H1 (cell line): Measurements from ENCODE around the gene ACY1.

ENCODE experiments used
- CBX8 ChIP-seq: fragments of 300-800, 300-1000 bp; sonication (generic); IDR thresholded peaks from 2 replicates; pipeline ENCODE4 v1.7.1; 2016; ENCODE audit warnings: low read depth, low read length, borderline replicate concordance
- CTBP2 ChIP-seq: IDR thresholded peaks from 2 replicates; pipeline ENCODE4 v1.7.0; 2011; ENCODE audit warnings: borderline replicate concordance, mild to moderate bottlenecking, moderate library complexity, mixed read lengths, low read length; ENCODE audit not compliant: insufficient read depth, insufficient read length
- EGR1 ChIP-seq: IDR thresholded peaks from 2 replicates; pipeline ENCODE4 v1.6.1; 2011; ENCODE audit warnings: low read depth, low read length, borderline replicate concordance
- EP300 ChIP-seq, 2 experiments: IDR thresholded peaks; 1 replicate in 1 of 2; 2 replicates in 1 of 2; pipeline ENCODE4 v1.6.1; 2011 to 2012; ENCODE audit warnings: low read depth in 2 of 2, low read length in 2 of 2, mild to moderate bottlenecking in 2 of 2, borderline replicate concordance in 1 of 2, inconsistent platforms in 1 of 2, moderate library complexity in 1 of 2
- EZH2 ChIP-seq: fragments of 200-600 bp; sonication (generic); IDR thresholded peaks from 2 replicates; pipeline ENCODE4 v1.7.1; 2012; ENCODE audit warnings: low read depth, mild to moderate bottlenecking, moderate library complexity, low read length, inconsistent platforms; ENCODE audit not compliant: severe bottlenecking
- JUN ChIP-seq: IDR thresholded peaks from 2 replicates; pipeline ENCODE4 v1.6.1; 2011; ENCODE audit warnings: low read depth, mild to moderate bottlenecking, improper control_type of control experiment, low read length
- KDM4A ChIP-seq: IDR thresholded peaks from one replicate; pipeline ENCODE4 v1.7.1; 2012; ENCODE audit warnings: low read depth, mild to moderate bottlenecking, moderate library complexity, low read length, inconsistent platforms; ENCODE audit not compliant: severe bottlenecking
- POLR2AphosphoS5 ChIP-seq: IDR thresholded peaks from 2 replicates; pipeline ENCODE4 v1.6.1; 2011; ENCODE audit warnings: low read depth, low read length
- RAD21 ChIP-seq, 2 experiments: IDR thresholded peaks in 1 of 2; conservative IDR thresholded peaks in 1 of 2; 2 replicates each; pipeline ENCODE4 v1.6.1; 2011; ENCODE audit warnings: low read depth in 2 of 2, low read length in 2 of 2, improper control_type of control experiment in 1 of 2, inconsistent platforms in 1 of 2, mild to moderate bottlenecking in 1 of 2, moderate library complexity in 1 of 2
- SIN3A ChIP-seq, 2 experiments: IDR thresholded peaks in 1 of 2; conservative IDR thresholded peaks in 1 of 2; 2 replicates each; pipeline ENCODE4 v1.6.1; 2011 to 2012; ENCODE audit warnings: low read length in 2 of 2, improper control_type of control experiment in 1 of 2, low read depth in 1 of 2, mild to moderate bottlenecking in 1 of 2
- SIRT6 ChIP-seq: IDR thresholded peaks from one replicate; pipeline ENCODE4 v1.7.1; 2012; ENCODE audit warnings: low read length, inconsistent platforms
- TCF12 ChIP-seq: IDR thresholded peaks from 2 replicates; pipeline ENCODE4 v1.6.1; 2011; ENCODE audit warnings: low read depth, mild to moderate bottlenecking, low read length
- TF ChIP-seq, protein P1 (sequence below), 3 experiments: IDR thresholded peaks; 1 replicate in 2 of 3; 2 replicates in 1 of 3; pipeline versions ENCODE4 v1.5.1 to v1.6.1; 2011; ENCODE audit warnings: low read length in 3 of 3, mild to moderate bottlenecking in 3 of 3, inconsistent platforms in 2 of 3, low read depth in 1 of 3, moderate library complexity in 1 of 3; ENCODE audit not compliant: insufficient read depth in 1 of 3; ENCODE audit errors: control extremely low read depth in 1 of 3
- TF ChIP-seq, protein P2 (sequence below): IDR thresholded peaks from 2 replicates; pipeline ENCODE4 v1.6.1; 2012; ENCODE audit warnings: low read length, inconsistent platforms

DNA sequence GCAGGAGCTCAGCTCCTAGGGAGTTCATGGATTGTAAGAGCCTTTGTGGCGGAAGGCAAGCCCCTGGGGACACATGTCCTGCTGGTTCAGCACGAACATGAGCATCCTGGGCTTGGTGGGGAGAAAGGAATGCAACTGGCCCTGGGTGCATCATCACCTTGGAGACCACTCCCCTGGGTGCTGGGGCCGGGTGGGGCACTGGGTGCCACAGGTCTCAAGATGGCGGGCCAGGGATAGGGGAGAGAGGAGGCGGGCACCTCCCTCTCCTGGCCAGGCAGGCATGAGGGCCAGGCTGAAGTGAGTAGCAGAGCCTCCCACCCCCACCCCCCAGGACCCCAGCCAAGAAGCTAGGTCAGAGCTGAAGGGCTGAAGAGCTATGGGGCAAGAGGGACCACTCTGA lies 16.8 kb upstream of the ACY1 start:
- TF ChIP-seq POLR2AphosphoS5 = no peak
- TF ChIP-seq, protein P1, sequence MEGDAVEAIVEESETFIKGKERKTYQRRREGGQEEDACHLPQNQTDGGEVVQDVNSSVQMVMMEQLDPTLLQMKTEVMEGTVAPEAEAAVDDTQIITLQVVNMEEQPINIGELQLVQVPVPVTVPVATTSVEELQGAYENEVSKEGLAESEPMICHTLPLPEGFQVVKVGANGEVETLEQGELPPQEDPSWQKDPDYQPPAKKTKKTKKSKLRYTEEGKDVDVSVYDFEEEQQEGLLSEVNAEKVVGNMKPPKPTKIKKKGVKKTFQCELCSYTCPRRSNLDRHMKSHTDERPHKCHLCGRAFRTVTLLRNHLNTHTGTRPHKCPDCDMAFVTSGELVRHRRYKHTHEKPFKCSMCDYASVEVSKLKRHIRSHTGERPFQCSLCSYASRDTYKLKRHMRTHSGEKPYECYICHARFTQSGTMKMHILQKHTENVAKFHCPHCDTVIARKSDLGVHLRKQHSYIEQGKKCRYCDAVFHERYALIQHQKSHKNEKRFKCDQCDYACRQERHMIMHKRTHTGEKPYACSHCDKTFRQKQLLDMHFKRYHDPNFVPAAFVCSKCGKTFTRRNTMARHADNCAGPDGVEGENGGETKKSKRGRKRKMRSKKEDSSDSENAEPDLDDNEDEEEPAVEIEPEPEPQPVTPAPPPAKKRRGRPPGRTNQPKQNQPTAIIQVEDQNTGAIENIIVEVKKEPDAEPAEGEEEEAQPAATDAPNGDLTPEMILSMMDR (IDR thresholded peaks at IDR 0.05; ENCODE audit: control extremely low read depth in 1 of 3, insufficient read depth in 1 of 3, low read depth in 1 of 3, low read length in 3 of 3) = no peak
- no peak for TF ChIP-seq KDM4A
- no peak for TF ChIP-seq EZH2
- no peak for TF ChIP-seq SIN3A (conservative IDR thresholded peaks at IDR 0.05 in 1 of 2, IDR thresholded peaks at IDR 0.05 in 1 of 2; ENCODE audit: low read depth in 1 of 2, low read length in 2 of 2)
- TF ChIP-seq EP300 (IDR thresholded peaks at IDR 0.05; ENCODE audit: borderline replicate concordance in 1 of 2, low read depth in 2 of 2, low read length in 2 of 2) = no peak
- no peak for TF ChIP-seq RAD21 (IDR thresholded peaks at IDR 0.05 in 1 of 2, conservative IDR thresholded peaks at IDR 0.05 in 1 of 2; ENCODE audit: low read depth in 2 of 2, low read length in 2 of 2)
- TF ChIP-seq CBX8 = no peak
- TF ChIP-seq, protein P2, sequence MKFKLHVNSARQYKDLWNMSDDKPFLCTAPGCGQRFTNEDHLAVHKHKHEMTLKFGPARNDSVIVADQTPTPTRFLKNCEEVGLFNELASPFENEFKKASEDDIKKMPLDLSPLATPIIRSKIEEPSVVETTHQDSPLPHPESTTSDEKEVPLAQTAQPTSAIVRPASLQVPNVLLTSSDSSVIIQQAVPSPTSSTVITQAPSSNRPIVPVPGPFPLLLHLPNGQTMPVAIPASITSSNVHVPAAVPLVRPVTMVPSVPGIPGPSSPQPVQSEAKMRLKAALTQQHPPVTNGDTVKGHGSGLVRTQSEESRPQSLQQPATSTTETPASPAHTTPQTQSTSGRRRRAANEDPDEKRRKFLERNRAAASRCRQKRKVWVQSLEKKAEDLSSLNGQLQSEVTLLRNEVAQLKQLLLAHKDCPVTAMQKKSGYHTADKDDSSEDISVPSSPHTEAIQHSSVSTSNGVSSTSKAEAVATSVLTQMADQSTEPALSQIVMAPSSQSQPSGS = no peak
- no peak for TF ChIP-seq SIRT6
- TF ChIP-seq CTBP2 = no peak
- TF ChIP-seq JUN = no peak
- no peak for TF ChIP-seq TCF12
- no peak for TF ChIP-seq EGR1
